GM10266 (cell line): ENCODE measurements around the gene RASL10A.

ENCODE experiments used
- DNase-seq: peaks from one replicate; pipeline ENCODE4 v3.0.0; 2012; ENCODE audit errors: extremely low spot score
- CTCF ChIP-seq: IDR thresholded peaks from 2 replicates; pipeline ENCODE4 v1.5.1; 2012; ENCODE audit warnings: mild to moderate bottlenecking, low read depth; ENCODE audit not compliant: control insufficient read depth, insufficient read depth; ENCODE audit errors: missing control alignments

RASL10A gene

GRCh38 chr22:29332886-29333496, 17.5 kb upstream of the RASL10A start:
- no peak for TF ChIP-seq CTCF
- DNase-seq, result no peak

GRCh38 chr22:29331658-29332300, 16.3 kb upstream of the RASL10A start:
- no peak for DNase-seq
- no peak for TF ChIP-seq CTCF

GRCh38 chr22:29331213-29331612, 15.7 kb upstream of the RASL10A start:
- TF ChIP-seq CTCF, result no peak
- no peak for DNase-seq

- no peak for TF ChIP-seq CTCF
- no peak for DNase-seq
Measured at GRCh38 chr22:29330753-29331152, 15.3 kb upstream of the RASL10A start.

GRCh38 chr22:29330291-29330690, 14.8 kb upstream of the RASL10A start:
- DNase-seq, result no peak

GRCh38 chr22:29329581-29329980, 14.1 kb upstream of the RASL10A start:
- DNase-seq, result no peak
- no peak for TF ChIP-seq CTCF

More at GRCh38 chr22:29330291-29330690, 14.8 kb upstream of the RASL10A start:
- no peak for TF ChIP-seq CTCF

GRCh38 chr22:29328566-29329500, 13.3 kb upstream of the RASL10A start:
- no peak for DNase-seq
- no peak for TF ChIP-seq CTCF
